HG02938 (cell line): ENCODE data around the gene CD28.

Experiments
- ATAC-seq: cut with Tn5 transposase; IDR thresholded peaks from one replicate; pipeline ENCODE4 v1.9.1; 2021; ENCODE audit warnings: mild to moderate bottlenecking, moderate library complexity; ENCODE audit not compliant: unreplicated experiment

The CD28 gene

GRCh38 chr2:203713381-203713780, 6.9 kb downstream of the CD28 start:
- no peak for ATAC-seq

- ATAC-seq = no peak
These were observed 7.7 kb downstream of the CD28 start for GRCh38 chr2:203714112-203714511.

GRCh38 chr2:203715744-203716143, 9.3 kb downstream of the CD28 start:
- ATAC-seq = no peak

GRCh38 chr2:203718087-203718486, 11.6 kb downstream of the CD28 start:
- ATAC-seq = peak; percentile 85

GRCh38 chr2:203719456-203720410, 13.3 kb downstream of the CD28 start:
- ATAC-seq = no peak

- ATAC-seq = no peak
These were observed 14.7 kb downstream of the CD28 start for GRCh38 chr2:203720915-203721672.

- no peak for ATAC-seq
These were observed 15.4 kb downstream of the CD28 start for GRCh38 chr2:203721781-203722300.

- ATAC-seq = no peak
These were observed 16.0 kb downstream of the CD28 start for GRCh38 chr2:203722411-203722810.

- no peak for ATAC-seq
These were observed 21.9 kb downstream of the CD28 start for GRCh38 chr2:203728321-203728720.

GRCh38 chr2:203730076-203730729, 23.8 kb downstream of the CD28 start:
- ATAC-seq = no peak

- ATAC-seq = no peak
These were observed 24.4 kb downstream of the CD28 start for GRCh38 chr2:203730883-203731282.

GRCh38 chr2:203732092-203732952, 25.9 kb downstream of the CD28 start:
- no peak for ATAC-seq

- ATAC-seq = no peak
These were observed 26.6 kb downstream of the CD28 start for GRCh38 chr2:203732953-203733510.

GRCh38 chr2:203733684-203734083, 27.2 kb downstream of the CD28 start:
- no peak for ATAC-seq

- ATAC-seq = no peak
These were observed 28.0 kb downstream of the CD28 start for GRCh38 chr2:203734276-203734983.

GRCh38 chr2:203737360-203737759, 30.9 kb downstream of the CD28 start:
- ATAC-seq = peak; percentile 66

- no peak for ATAC-seq
These were observed 32.9 kb downstream of the CD28 start for GRCh38 chr2:203739351-203739750.

- no peak for ATAC-seq
These were observed 34.4 kb downstream of the CD28 start for GRCh38 chr2:203740871-203741281.

- no peak for ATAC-seq
These were observed 35.1 kb downstream of the CD28 start for GRCh38 chr2:203741566-203741965.
